ENCODE measurements around the gene EPS8L2. TPM values are rescaled to one million over a fixed set of nuclear protein-coding genes. Genes with fewer than 3 reads are reported as not detected.
A peak's percentile ranks its signal among the peaks of the same experiment; 100 is the strongest.

EPS8L2 gene
- total and polyA plus RNA-seq, 10 of the 15 experiments (the other 5 are each of a cell fraction or from before 2014, with no cell fraction given), result 0.76 to 20.0 (median 9.7) TPM

- TF ChIP-seq NR2F1 (conservative IDR thresholded peaks at IDR 0.05), result peak; percentile 78
Observed at GRCh38 chr11:662689-663274, 43.2 kb upstream of the EPS8L2 start (continued).

- no peak for FAIRE-seq
Observed at GRCh38 chr11:665062-665703, 40.8 kb upstream of the EPS8L2 start.

More at GRCh38 chr11:665062-665703, 40.8 kb upstream of the EPS8L2 start:
- DNase-seq (ENCODE audit: low read depth, low spot score), result no peak
- in situ Hi-C loops (cut with MboI) (loop anchor here (10.0 kb wide), 1 partner anchor 60 kb away; no protein-coding TSS in a partner anchor), intact Hi-C loops (cut with micrococcal nuclease; ENCODE audit: unreplicated experiment) (no loop called here)
- no peak for ATAC-seq
- H2AFZ ChIP-seq (ENCODE audit: control insufficient read depth, low read depth, low read length), result no peak overlapping the region
- TF ChIP-seq PBX3 (IDR thresholded peaks at IDR 0.05; ENCODE audit: insufficient replicate concordance, low read depth, low read length), result peak; percentile 4
- TF ChIP-seq SRF (IDR thresholded peaks at IDR 0.05; ENCODE audit: low read depth in 2 of 2, low read length in 2 of 2), result no peak
- ChIA-PET CTCF (interaction anchor here (1.0 to 9.5 kb wide), 2 partner anchors 59 to 110 kb away, joined by 3 to 91 read pairs; no protein-coding TSS in a partner anchor), RAD21 (ENCODE audit: unreplicated experiment) (no interaction called here), SMC1A (ENCODE audit: uncharacterized antibody, unreplicated experiment) (no interaction called here), POLR2A (no interaction called here)
- no peak overlapping the region for H3K4me2 ChIP-seq (ENCODE audit: control insufficient read depth, insufficient read depth)
- BruUV-seq (replicated peaks), result no TSS peak
- H3K9ac ChIP-seq (ENCODE audit: control insufficient read depth, insufficient read depth, low read length), result no peak overlapping the region
- H3K36me3 ChIP-seq (ENCODE audit: control insufficient read depth in 2 of 2, insufficient read depth in 2 of 2, low read length in 1 of 2), result peaks cover 7 to 10% of the 10 kb centered on the region in 2 experiments; a peak in 3 of 4 replicates
- H3K4me1 ChIP-seq (ENCODE audit: control insufficient read depth, insufficient read depth, low read length), result peaks cover 5% of the 10 kb centered on the region
- no peaks in the 10 kb centered on the region for H4K20me1 ChIP-seq (ENCODE audit: control insufficient read depth, insufficient read depth)
- H3K79me2 ChIP-seq (ENCODE audit: control insufficient read depth, insufficient read depth, low read length), result no peaks in the 10 kb centered on the region
- 90% methylated on average over 14 of the region's 15 CpGs for WGBS (ENCODE audit: insufficient coverage, insufficient replicate concordance, low lambda C conversion rate, missing lambda C conversion rate)
- no peak overlapping the region for H3K4me3 ChIP-seq
- no peak overlapping the region for H3K27ac ChIP-seq (ENCODE audit: control insufficient read depth, insufficient read depth)
- H3K27me3 ChIP-seq (replicated peaks in 1 of 2; ENCODE audit: control insufficient read depth in 2 of 2, insufficient read depth in 2 of 2, low read length in 1 of 2), result no peaks in the 10 kb centered on the region
- no peaks in the 10 kb centered on the region for H3K9me3 ChIP-seq (replicated peaks; ENCODE audit: control insufficient read depth, insufficient read depth, low read length)

All from GM12878 (cell line).